Chondrocyte (in vitro differentiated cells): Measurements from ENCODE around the gene BAG2. TPM values are rescaled to one million over a fixed set of nuclear protein-coding genes. Genes with fewer than 3 reads are reported as not detected.

Experiments used
- total RNA-seq: library from RNA; stranded (reverse); gene quantifications from 3 replicates; pipeline ENCODE4 v1.2.1, GENCODE V29; 2021

BAG2 gene
- total RNA-seq, 1 donor from 2014 or later: 12.1 TPM

Other genes with a start within 250 kb of the BAG2 start
- gene BEND6, start 217.2 kb upstream of the BAG2 start, total RNA-seq: 8.9 to 15.8 TPM (median 10.9 TPM) in 3 replicates
- 12.6 to 18.6 TPM (median 13.4 TPM) in 3 replicates for gene KIAA1586, start 125.6 kb upstream of the BAG2 start, total RNA-seq
- gene ZNF451, start 82.1 kb upstream of the BAG2 start, total RNA-seq: 45.4 to 60.7 TPM (median 45.5 TPM) in 3 replicates
- 69.7 to 79.4 TPM (median 78.4 TPM) in 3 replicates for gene RAB23, start 50.0 kb downstream of the BAG2 start, total RNA-seq
- 10.8 to 19.1 TPM (median 11.6 TPM) in 3 replicates for gene PRIM2, start 145.3 kb downstream of the BAG2 start, total RNA-seq